Endothelial cell of umbilical vein (primary cell): ENCODE data around the gene FABP7. TPM values are rescaled to one million over a fixed set of nuclear protein-coding genes. Genes with fewer than 3 reads are reported as not detected.

Source experiments
- BruUV-seq: library from RNA; stranded (reverse); fragments of 400-500 nt; replicated peaks from 2 replicates; lab custom pipeline; 2021; lab: Mats Ljungman, UMichigan
- CTCF ChIA-PET: fragments of 300-600, 350-600 bp; sonication (Branson Sonifier 250); formaldehyde crosslinking; loops from one replicate; lab custom pipeline; 2021; ENCODE audit warnings: antibody characterized with exemption, inconsistent platforms; lab: Charles Lee
- POLR2A ChIA-PET: fragments of 300-600, 350-600 bp; sonication (Branson Sonifier 250); formaldehyde crosslinking; loops from one replicate; lab custom pipeline; 2021; ENCODE audit warnings: antibody characterized with exemption, inconsistent platforms; lab: Charles Lee
- DNase-seq: peaks from one replicate; pipeline ENCODE4 v3.0.0-alpha.2; 2011; ENCODE audit warnings: low read depth, low spot score
- FAIRE-seq: peaks from 2 replicates; lab custom pipeline; 2011; peaks lifted over from hg19 to GRCh38; lab: Jason Lieb, UNC
- H2AFZ ChIP-seq: 2 replicates; pipeline ENCODE4 v1.6.0; 2012; ENCODE audit warnings: low read depth, low read length, control low read depth, inconsistent platforms
- H3K27ac ChIP-seq: 2 replicates; pipeline ENCODE4 v1.5.1; 2011; ENCODE audit warnings: low read depth, mild to moderate bottlenecking, control low read depth, low read length, moderate library complexity; ENCODE audit not compliant: insufficient read depth
- H3K27me3 ChIP-seq, 2 experiments: 2 replicates each; pipeline versions ENCODE4 v1.6.0 to v1.6.1; 2011; ENCODE audit warnings: low read length in 2 of 2, mixed read lengths in 1 of 2; ENCODE audit not compliant: control insufficient read depth in 2 of 2, insufficient read depth in 2 of 2
- H3K36me3 ChIP-seq, 2 experiments: 2 replicates in 1 of 2; 3 replicates in 1 of 2; pipeline ENCODE4 v1.5.1; 2011; ENCODE audit warnings: low read length in 2 of 2, mild to moderate bottlenecking in 1 of 2, moderate library complexity in 1 of 2; ENCODE audit not compliant: control insufficient read depth in 2 of 2, insufficient read depth in 2 of 2; ENCODE audit errors: extremely low read depth in 1 of 2
- H3K4me1 ChIP-seq: 3 replicates; pipeline ENCODE4 v1.5.1; 2011; ENCODE audit warnings: mild to moderate bottlenecking, low read length; ENCODE audit not compliant: control insufficient read depth, insufficient read depth; ENCODE audit errors: extremely low read depth
- H3K4me2 ChIP-seq: 2 replicates; pipeline ENCODE4 v1.6.1; 2011; ENCODE audit warnings: low read length, control low read depth, mixed read lengths; ENCODE audit not compliant: insufficient read depth
- H3K4me3 ChIP-seq, 3 experiments: fragments of 200-600 bp in 1 of 3; sonication (generic), shearing (Covaris generic) in 1 of 3; replicated peaks in 1 of 3; 2 replicates each; pipeline ENCODE4 v1.5.1; 2011 to 2016; ENCODE audit warnings: control low read depth in 3 of 3, low read length in 3 of 3, mild to moderate bottlenecking in 2 of 3, inconsistent platforms in 1 of 3, low read depth in 1 of 3, moderate library complexity in 1 of 3; ENCODE audit not compliant: insufficient read depth in 1 of 3
- H3K79me2 ChIP-seq: 2 replicates; pipeline ENCODE4 v1.6.0; 2012; ENCODE audit warnings: low read length, inconsistent platforms; ENCODE audit not compliant: control insufficient read depth, insufficient read depth
- H3K9ac ChIP-seq: replicated peaks from 2 replicates; pipeline ENCODE3; 2011; ENCODE audit warnings: low read length, control low read depth; ENCODE audit not compliant: insufficient read depth; ENCODE audit errors: extremely low read depth
- H3K9me1 ChIP-seq: replicated peaks from 3 replicates; pipeline ENCODE4 v1.6.0; 2011; ENCODE audit warnings: mild to moderate bottlenecking, low read length; ENCODE audit not compliant: control insufficient read depth, insufficient read depth; ENCODE audit errors: extremely low read depth
- H3K9me3 ChIP-seq: replicated peaks from 2 replicates; pipeline ENCODE4 v1.5.1; 2012; ENCODE audit warnings: low read length, inconsistent platforms; ENCODE audit not compliant: control insufficient read depth, insufficient read depth
- H4K20me1 ChIP-seq: replicated peaks from 2 replicates; pipeline ENCODE3; 2011; ENCODE audit warnings: mild to moderate bottlenecking, low read length; ENCODE audit not compliant: control insufficient read depth, insufficient read depth; ENCODE audit errors: extremely low read depth
- CTCF ChIP-seq, 2 donors: IDR thresholded peaks; 1 replicate in 1 of 2; 2 replicates in 1 of 2; pipeline ENCODE4 v1.5.1; 2011; ENCODE audit warnings: low read length in 2 of 2, mild to moderate bottlenecking in 2 of 2, moderate library complexity in 2 of 2, control low read depth in 1 of 2, inconsistent platforms in 1 of 2, low read depth in 1 of 2; ENCODE audit not compliant: insufficient read depth in 1 of 2; ENCODE audit errors: extremely low read depth in 1 of 2
- EZH2 ChIP-seq: IDR thresholded peaks from 2 replicates; pipeline ENCODE4 v1.6.1; 2012; ENCODE audit warnings: borderline replicate concordance, low read depth, mild to moderate bottlenecking, moderate library complexity, low read length, inconsistent platforms; ENCODE audit not compliant: severe bottlenecking
- FOS ChIP-seq: IDR thresholded peaks from 2 replicates; pipeline ENCODE4 v1.6.1; 2011; ENCODE audit warnings: mild to moderate bottlenecking, low read length, moderate library complexity, borderline replicate concordance; ENCODE audit not compliant: insufficient read depth
- GATA2 ChIP-seq: IDR thresholded peaks from 2 replicates; pipeline ENCODE4 v1.7.0; 2011; ENCODE audit warnings: low read depth, mild to moderate bottlenecking, moderate library complexity, mixed read lengths, low read length; ENCODE audit not compliant: insufficient read length, insufficient read depth
- JUN ChIP-seq: IDR thresholded peaks from 2 replicates; pipeline ENCODE4 v1.6.1; 2011; ENCODE audit warnings: borderline replicate concordance, low read depth; ENCODE audit not compliant: insufficient read length, insufficient read depth
- MAX ChIP-seq: IDR thresholded peaks from 2 replicates; pipeline ENCODE4 v1.6.1; 2011; ENCODE audit not compliant: insufficient read depth, insufficient read length
- MYC ChIP-seq: IDR thresholded peaks from one replicate; pipeline ENCODE4 v1.6.1; 2011; ENCODE audit warnings: mild to moderate bottlenecking, low read depth, low read length
- POLR2A ChIP-seq: IDR thresholded peaks from 2 replicates; pipeline ENCODE4 v1.6.1; 2012; ENCODE audit warnings: low read depth, mild to moderate bottlenecking, control low read depth, low read length
- POLR2AphosphoS5 ChIP-seq: IDR thresholded peaks from 2 replicates; pipeline ENCODE4 v1.6.1; 2012; ENCODE audit warnings: low read depth, mild to moderate bottlenecking, control low read depth, low read length, moderate library complexity; ENCODE audit not compliant: insufficient read depth
- dilution Hi-C: fragments of 300-500 bp; cut with MboI; formaldehyde crosslinking; loops from one replicate; pipeline ENCODE4 v1.15.0; 2019; ENCODE audit warnings: low sequenced_read_pairs; ENCODE audit not compliant: extremely low pct_ligation_motif_present
- intact Hi-C: fragments of 100-400 bp; cut with micrococcal nuclease; formaldehyde crosslinking; loops from one replicate; pipeline ENCODE4 v1.10.0; 2022
- polyA plus RNA-seq, 4 experiments: library from polyadenylated mRNA; depleted of rRNA in 3 of 4; stranded (reverse) in 3 of 4; unstranded in 1 of 4; fragments of >200 nt; gene quantifications; 2 replicates each; pipeline versions ENCODE4 v1.2.1 to v1.2.3, GENCODE V29; 2011 to 2012; ENCODE audit warnings: missing spikeins in 1 of 4
- total RNA-seq: library from RNA; stranded (reverse); gene quantifications from 2 replicates; pipeline ENCODE4 v1.2.3, GENCODE V29; 2021

FABP7 gene
- total and polyA plus RNA-seq, 2 donors (not counting 3 experiments of a cell fraction or from before 2014, with no cell fraction given) = not detected

- no peak overlapping the region for H3K27ac ChIP-seq
- no peak overlapping the region for H2AFZ ChIP-seq
- ChIA-PET CTCF (interaction anchor here (1.4 kb wide), 1 partner anchor 54 kb away, joined by 6 read pairs; no protein-coding TSS in a partner anchor), POLR2A (no interaction called here)
- H4K20me1 ChIP-seq = no peaks in the 10 kb centered on the region
- peaks cover 6% of the 10 kb centered on the region for H3K4me1 ChIP-seq
- no peak overlapping the region for H3K4me2 ChIP-seq
- DNase-seq (no peak), FAIRE-seq (no peak)
- no peak overlapping the region for H3K9ac ChIP-seq
- TF ChIP-seq MYC (no peak), FOS (no peak), POLR2A (no peak), CTCF (IDR thresholded peaks at IDR 0.05; ENCODE audit: extremely low read depth in 1 of 2, insufficient read depth in 1 of 2, low read depth in 1 of 2, low read length in 2 of 2) (no peak), JUN (no peak), POLR2AphosphoS5 (no peak), MAX (no peak), EZH2 (no peak), GATA2 (no peak)
- intact Hi-C loops = loop anchor here (5.0 to 10.0 kb wide), 2 partner anchors 314 to 391 kb away; partner anchors contain the start of genes HSF2 and SERINC1
- peaks cover 7 to 23% of the 10 kb centered on the region in 2 experiments for H3K27me3 ChIP-seq
- H3K9me3 ChIP-seq = no peaks in the 10 kb centered on the region
- dilution Hi-C loops = no loop called here
- no peaks in the 10 kb centered on the region for H3K79me2 ChIP-seq
- no peaks in the 10 kb centered on the region for H3K36me3 ChIP-seq
- no TSS peak for BruUV-seq
- no peak overlapping the region for H3K4me3 ChIP-seq
- H3K9me1 ChIP-seq = no peaks in the 10 kb centered on the region
Measured at GRCh38 chr6:122785891-122786290, 6.4 kb downstream of the FABP7 start.
